Pons (tissue), 1 donor: Measurements from ENCODE around the gene CXCL8.

Experiments
- DNase-seq: peaks from one replicate; pipeline ENCODE4 v3.0.0-alpha.2; 2016; ENCODE audit warnings: low spot score

Gene CXCL8

DNA sequence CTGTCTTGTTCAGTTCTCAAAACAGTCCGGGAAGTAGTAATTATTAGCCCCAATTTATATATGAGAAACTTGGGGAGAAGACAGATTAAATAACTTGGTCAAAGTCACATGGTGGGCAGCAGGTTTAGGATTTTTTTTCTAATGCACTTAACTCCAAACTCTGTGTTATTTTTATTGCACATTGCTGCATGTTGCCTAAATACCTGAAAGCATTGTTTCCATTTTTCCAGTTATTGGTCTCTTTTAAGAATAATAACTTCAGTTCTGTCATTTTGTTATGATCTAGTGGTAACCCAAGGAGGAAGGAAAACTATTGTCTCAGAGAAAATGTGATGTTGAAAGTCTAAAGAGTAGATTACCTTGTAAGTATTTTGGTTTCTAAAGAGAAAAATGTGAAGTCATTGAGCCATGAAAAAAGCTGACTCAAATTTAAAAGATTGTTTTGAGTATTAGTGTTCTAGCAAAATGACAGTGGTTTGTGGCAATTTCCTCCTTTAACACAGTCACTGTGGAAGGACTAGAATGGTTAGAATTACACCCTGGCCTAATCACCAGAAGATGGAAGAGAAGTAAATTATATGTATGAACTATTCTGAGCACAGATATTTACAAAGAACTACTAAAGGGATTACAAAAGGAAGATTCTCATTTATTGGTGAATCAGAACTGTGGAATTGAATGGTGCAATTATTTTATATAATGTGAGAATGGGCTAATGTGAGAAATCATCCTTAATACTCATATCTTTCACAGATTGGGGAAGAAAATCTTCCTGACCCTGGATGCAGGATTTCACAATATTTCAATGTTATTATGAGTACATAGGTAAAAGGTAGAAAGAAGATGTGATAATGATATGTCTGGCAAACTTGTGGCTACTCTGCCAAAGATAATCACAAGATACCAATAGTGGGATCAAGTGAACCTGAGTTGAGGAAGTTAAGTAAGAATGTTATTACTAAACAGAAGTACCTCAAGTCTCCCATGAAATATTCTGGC, 21.7 kb upstream of the CXCL8 start:
- no peak for DNase-seq

DNA sequence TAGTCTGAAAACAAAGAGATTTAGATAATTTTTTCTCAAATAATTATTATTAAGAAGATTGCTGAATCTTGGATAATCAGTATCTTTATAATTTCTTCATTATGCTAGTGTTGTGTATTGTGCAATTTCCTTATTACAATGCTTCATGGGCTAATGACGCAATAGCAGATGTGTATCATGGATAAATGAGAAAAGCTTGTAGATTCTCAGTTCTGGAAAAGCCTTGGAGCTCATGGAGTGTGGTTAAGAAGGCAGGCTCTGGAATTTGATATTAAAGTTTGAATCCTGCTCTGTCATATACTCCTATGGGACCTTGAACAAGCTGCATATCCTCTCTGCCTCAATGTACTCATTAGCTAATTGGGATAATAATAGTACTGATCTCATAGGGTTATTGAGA, 18.9 kb upstream of the CXCL8 start:
- DNase-seq = no peak

DNA sequence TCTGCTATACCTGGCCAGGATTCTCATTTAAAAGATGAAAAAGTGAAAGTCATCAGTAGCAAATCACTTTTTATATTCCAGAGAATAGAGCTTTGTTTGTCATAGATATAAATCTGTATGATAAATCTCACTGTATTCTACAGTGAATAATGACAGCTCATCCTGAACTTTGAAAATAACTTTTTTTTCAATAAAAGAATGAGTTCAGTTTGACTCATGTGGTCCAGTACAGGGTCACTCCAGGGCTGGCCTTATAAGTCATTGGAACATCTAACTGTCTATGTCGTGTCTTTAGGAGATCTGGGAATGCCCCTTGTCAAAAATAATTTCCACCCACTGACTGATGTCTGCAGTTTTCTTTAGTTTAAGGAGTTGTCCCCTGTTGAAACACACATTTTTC, 18.5 kb upstream of the CXCL8 start:
- no peak for DNase-seq

DNA sequence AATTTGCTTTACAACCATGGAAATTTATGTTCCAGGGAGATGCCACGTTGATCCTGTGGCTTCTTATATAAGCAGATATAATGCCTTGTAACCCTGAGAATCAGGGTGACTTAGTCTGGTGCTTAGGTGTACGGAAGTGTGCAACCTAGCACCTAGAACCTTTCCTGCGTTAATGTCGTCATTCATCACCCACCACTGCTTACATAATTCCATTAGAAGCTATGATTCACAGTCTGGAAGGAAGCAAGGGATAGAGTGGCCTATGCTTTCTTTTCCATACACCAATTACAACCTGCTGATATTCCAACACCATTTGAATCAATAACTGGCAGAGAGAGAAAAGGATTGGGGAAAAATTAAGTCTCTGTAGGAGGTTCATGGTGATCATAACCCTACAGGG, 17.3 kb upstream of the CXCL8 start:
- DNase-seq = no peak

DNA sequence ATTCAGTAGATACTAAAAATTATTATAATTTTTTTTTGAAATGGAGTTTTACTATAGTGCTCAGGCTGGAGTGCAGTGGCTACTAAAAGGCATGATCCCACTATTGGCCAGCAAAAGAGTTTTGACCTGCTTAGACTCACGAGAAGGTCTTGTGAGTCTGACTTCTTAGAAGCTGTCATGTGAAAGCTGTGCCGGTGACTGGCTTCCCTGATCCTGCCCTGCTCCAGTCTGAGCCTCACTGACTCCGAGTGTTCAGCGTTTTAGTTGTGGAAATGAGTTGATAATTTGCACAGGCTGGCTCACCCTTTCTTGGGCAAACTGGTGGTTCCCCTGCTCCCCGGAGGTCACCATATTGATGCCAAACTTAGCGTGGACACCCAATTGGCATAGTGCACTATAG, 16.4 kb upstream of the CXCL8 start:
- DNase-seq = no peak

DNA sequence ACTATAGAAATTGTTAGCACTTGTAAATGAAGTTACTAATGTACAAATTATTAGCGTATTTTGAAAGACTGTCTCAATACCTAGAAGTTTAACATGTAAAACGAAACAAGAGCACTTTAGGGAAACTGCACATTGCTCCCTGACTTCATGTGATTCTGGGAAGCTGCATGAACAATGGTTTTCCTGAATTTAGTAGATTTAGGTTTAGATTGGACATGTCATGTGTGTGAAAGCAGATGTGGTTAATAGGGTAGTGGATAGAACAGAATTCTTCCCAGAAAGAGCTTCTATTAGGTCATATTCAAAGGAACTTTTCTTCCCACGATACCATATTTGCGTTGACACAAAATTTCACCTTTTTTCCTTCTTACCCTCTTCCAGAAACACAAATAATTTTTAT, 14.9 kb upstream of the CXCL8 start:
- DNase-seq = no peak

DNA sequence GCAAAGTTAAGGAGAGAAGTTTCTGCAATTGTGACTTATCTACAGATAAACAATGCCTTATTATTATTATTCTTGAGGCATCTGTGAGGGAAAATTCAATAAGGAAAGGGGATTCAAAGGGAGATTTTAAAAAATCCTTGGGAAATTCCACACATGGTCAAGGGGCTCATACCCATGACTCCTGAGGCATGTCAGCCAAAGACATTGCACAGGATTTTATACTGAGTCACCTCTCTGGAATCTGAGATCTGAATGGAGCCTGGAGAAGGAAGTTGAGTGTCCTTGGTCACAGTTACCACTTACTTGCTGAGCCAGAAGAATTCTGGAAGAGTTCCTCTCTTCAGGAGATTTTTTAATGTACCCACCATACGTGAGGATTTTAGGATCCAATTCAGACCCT, 14.4 kb upstream of the CXCL8 start:
- no peak for DNase-seq

DNA sequence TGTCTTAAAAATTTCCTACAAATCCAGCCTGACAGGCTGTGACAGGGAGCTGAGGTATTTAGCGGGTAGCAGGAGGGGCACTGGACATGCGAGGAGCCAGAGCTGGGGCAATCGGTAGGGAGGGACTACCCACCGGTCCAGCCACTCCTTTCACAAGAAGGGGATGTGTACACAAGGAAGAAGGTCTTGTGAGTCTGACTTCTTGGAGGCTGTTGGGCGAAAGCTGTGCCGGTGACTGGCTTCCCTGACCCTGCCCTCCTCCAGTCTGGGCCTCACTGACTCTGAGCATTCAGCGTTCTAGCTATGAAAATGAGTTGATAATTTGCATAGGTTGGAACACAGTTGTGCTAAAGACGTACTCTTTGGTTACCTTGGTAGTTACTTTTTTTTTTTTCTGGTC, 12.7 kb upstream of the CXCL8 start:
- DNase-seq = no peak

DNA sequence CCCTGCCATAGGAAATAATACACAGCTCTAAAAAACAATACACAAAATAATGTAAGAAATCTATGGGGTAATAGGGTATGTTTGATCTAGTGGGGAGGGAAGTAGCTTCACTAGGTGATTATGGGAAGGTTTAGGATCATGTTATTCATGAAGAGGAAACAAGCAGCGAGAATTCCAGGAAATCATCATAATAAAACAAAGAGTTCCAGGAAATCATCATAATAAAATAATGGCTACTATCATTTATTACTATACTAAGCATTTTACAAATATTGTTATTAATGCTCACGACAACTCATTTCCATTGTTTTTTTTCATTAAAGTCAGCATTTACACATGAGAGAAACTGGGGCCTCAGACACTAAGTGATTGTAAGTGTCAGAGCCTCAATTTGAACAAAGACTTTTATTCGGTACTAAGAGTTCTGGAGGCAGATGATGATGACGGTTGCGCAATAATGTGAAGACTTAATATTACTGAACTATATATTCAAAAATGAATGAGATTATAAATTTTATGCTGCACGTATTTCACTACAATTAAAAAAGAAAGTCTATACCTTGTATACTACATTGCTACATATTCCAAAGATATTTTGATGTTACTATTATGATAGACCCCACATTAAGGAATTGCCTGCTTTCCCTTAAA, 12.2 kb upstream of the CXCL8 start:
- no peak for DNase-seq

DNA sequence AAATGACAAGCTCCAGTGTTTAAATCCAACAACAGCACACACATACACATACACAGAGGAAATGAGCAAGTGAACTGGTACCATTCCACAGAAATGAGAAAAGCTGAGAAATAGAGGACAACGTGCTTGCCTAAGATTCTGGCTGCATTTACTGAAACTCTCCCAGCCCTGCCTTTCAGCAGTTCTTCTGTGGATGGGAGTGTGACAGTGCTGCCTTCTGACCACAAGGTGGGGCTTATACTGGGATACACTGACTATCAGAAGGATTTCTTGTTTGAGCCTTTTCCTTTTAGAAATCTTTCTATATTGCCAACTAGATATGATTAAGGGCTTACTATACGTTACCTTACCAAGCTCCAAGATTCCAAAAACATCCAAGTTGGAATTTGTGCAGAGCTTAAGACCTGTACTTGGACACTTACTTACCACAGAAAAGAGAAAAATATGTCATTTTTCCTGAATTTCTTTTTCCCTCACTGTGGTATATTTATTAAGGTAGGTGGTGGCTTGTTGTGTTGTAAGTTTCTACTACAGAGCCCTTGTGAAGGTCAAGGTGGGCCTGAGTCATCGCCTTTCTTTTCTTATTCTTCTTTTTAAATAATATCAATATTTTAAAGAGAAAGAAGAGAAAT, 10.7 kb upstream of the CXCL8 start:
- peak; percentile 68 for DNase-seq

DNA sequence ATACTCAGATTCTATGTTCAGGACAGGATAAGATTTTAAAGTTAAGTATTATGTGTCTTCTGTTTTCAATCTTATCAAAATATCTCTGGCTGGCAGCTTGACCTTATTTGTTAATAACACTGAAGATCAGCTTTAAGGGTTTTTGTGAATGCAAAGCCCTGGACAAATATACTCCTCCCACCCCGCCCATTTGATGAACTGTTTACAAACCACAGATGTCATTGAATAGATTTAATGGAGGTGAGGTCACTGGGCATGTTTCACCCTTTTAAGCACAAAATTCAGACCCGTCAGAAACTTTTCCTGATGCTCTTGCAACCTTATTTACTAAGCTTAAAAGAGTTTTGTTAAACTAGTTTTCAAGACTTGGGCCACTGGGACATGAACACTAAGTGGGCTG, 10.1 kb upstream of the CXCL8 start:
- DNase-seq = no peak

DNA sequence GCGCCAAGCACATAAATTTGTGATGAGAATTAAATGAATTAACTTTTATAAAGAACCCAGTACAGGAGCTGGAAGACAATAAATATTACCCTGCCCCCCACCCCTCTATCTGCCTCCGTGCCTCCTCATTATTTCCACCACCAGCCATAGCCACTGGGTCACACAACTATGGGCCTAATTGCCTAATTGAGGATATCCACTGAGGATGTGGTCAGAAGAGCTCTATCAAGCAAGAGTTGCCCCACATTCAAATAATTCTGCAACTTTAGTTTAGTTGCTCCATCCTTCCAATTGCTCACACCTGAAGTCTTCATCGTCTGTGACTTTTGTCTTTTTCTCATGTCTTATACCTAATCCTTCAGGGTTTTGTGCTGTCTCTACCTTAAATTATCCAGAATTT, 9.5 kb upstream of the CXCL8 start:
- no peak for DNase-seq

DNA sequence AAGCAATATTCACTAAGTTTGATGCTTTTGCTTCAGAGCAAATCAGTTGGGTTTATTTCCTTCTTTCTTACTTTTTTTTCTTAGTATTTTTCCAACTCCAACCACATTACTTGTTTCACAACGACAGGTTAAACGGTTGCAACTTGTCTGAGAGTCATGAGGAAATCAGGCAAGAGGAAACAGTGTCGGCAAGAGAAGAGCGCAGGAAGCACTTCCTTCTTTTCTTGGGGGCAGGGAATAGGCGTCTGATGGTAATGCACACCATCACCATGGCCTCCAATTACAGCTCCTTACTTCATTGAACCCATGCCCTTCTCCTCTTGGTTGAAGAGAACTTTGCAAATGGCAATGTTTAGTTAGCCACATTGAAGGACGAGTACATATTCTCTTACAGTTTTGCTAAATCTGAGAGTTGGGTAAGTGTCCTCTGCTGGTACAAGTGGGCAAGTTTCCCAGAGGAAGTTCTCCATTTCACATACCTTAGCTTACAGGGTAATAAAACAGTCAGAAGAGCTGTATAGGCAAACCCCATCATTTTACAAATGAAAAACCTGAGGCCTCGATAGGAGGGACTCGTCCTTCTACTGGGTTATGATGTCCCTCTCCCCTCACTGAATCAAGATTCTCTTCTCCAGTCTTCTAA, 8.3 kb upstream of the CXCL8 start:
- DNase-seq = peak; percentile 74

DNA sequence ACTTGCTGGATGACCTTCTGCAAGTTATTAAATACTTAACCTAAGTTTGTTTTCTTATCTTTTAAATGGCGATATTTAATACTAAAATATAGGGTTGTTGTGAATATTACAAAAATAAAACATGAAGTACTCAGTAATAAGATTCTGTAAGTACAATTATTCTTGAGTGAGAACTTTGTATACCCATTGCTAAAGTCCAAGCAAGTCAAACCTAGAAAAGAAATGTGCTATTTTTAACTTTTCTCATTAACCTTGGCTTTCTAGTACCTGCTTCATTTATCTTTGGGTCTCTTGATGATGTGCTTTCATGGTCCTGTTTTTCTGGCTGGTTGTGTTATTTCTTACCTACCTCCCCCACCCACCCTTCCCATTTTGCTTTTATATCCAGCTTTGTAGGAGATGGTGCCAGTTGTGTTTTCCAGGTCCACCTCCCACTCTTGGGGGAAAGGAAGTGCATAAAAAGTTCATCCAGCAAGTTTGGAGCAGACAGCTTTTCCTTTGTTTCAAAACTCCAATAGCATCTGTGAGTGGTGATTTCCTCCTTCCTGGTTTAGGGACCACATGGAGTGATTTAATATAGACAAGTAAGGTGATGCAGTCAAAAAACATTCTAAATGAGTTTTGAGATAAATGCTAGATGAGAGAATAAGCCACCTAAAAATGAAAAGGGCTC, 7.5 kb upstream of the CXCL8 start:
- no peak for DNase-seq

DNA sequence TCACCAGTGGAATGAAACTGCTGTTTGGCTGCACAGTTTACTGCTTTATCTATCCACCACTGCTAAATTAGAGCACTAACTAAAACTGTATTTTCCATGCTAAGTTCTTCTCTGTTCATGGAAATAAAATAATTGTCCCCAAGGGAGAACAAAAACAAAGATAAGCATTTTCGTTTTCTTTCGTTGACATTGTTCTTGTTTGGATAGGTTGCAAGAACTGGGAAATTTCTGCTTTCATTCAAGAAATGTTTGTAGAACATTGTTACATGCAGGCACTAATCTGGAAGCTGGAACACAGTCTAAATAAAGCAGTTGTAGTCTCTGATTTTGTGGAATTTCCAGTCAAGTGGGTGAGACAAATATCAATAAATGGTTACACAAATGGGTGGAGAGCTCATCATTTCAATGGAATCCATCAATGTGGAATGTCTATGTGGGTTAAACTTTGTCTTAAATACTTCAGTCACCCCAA, 5.8 kb upstream of the CXCL8 start:
- DNase-seq = no peak

DNA sequence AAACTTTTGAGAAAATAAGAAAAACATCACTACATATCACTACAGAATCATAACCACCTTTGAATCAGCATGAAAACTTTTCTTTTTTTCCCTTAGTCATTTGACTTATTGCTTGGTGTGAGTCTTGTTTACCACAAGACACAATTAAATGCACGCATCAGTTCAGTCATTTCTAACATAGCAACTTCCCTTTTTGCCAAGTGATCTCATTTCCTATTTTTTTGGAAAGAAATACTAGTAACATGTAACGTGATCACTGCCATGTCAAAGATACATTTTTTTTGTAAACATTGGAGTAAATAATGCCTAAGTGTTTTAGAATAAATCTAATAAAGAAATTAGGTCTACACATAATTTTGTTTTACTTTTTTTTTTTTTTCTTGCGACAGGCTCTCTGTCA, 5.1 kb upstream of the CXCL8 start:
- DNase-seq = peak; percentile 50

DNA sequence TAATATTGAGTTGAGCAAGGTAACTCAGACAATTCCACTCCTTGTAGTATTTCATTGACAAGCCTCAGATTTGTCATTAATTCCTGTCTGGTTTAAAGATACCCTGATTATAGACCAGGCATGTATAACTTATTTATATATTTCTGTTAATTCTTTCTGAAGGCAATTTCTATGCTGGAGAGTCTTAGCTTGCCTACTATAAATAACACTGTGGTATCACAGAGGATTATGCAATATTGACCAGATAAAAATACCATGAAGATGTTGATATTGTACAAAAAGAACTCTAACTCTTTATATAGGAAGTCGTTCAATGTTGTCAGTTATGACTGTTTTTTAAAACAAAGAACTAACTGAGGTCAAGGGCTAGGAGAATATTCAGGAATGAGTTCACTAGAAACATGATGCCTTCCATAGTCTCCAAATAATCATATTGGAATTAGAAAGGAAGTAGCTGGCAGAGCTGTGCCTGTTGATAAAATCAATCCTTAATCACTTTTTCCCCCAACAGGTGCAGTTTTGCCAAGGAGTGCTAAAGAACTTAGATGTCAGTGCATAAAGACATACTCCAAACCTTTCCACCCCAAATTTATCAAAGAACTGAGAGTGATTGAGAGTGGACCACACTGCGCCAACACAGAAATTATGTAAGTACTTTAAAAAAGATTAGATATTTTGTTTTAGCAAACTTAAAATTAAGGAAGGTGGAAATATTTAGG, 821 bp downstream of the CXCL8 start:
- DNase-seq = peak; percentile 15

DNA sequence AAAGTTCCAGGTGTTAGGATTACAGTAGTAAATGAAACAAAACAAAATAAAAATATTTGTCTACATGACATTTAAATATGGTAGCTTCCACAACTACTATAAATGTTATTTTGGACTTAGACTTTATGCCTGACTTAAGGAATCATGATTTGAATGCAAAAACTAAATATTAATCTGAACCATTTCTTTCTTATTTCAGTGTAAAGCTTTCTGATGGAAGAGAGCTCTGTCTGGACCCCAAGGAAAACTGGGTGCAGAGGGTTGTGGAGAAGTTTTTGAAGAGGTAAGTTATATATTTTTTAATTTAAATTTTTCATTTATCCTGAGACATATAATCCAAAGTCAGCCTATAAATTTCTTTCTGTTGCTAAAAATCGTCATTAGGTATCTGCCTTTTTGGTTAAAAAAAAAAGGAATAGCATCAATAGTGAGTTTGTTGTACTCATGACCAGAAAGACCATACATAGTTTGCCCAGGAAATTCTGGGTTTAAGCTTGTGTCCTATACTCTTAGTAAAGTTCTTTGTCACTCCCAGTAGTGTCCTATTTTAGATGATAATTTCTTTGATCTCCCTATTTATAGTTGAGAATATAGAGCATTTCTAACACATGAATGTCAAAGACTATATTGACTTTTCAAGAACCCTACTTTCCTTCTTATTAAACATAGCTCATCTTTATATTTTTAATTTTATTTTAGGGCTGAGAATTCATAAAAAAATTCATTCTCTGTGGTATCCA, 1.6 kb downstream of the CXCL8 start:
- DNase-seq = no peak

DNA sequence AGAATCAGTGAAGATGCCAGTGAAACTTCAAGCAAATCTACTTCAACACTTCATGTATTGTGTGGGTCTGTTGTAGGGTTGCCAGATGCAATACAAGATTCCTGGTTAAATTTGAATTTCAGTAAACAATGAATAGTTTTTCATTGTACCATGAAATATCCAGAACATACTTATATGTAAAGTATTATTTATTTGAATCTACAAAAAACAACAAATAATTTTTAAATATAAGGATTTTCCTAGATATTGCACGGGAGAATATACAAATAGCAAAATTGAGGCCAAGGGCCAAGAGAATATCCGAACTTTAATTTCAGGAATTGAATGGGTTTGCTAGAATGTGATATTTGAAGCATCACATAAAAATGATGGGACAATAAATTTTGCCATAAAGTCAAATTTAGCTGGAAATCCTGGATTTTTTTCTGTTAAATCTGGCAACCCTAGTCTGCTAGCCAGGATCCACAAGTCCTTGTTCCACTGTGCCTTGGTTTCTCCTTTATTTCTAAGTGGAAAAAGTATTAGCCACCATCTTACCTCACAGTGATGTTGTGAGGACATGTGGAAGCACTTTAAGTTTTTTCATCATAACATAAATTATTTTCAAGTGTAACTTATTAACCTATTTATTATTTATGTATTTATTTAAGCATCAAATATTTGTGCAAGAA, 2.3 kb downstream of the CXCL8 start:
- no peak for DNase-seq

DNA sequence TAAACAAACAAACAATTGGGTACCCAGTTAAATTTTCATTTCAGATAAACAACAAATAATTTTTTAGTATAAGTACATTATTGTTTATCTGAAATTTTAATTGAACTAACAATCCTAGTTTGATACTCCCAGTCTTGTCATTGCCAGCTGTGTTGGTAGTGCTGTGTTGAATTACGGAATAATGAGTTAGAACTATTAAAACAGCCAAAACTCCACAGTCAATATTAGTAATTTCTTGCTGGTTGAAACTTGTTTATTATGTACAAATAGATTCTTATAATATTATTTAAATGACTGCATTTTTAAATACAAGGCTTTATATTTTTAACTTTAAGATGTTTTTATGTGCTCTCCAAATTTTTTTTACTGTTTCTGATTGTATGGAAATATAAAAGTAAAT, 2.9 kb downstream of the CXCL8 start:
- DNase-seq = no peak
